Measurements from ENCODE around the gene KIF21A.

Gene KIF21A

DNA sequence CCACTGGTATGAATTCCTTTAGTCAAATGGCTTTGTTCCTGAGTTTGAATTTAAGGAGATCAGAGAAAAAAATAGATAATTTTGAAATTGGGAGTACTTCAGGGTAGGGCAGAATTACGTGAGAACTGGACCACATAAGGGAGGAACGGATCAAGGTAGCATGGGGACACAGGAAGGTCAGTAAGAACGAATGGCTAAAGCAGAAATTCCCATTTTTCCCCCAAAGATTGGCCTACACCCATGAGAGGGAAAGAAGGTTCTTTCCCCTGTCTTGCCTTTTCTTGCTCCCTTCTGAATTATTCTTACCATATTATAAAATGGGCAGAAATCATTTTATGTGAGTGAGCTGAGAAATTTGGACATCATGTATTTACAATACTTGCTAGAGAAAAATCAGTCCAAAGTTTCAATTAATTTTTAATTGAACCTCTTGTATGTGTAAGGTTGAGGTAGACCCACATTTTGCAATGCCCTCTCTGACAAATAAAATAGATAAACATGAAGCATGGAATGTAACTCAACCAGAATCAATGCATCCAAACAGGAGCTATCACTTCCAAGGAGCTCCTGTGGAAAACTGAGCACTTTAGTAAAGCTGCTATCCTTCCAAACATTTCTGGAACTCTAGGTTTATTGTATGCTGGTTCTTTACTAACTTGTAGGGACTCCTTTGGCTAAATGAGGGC lies 93.8 kb downstream of the KIF21A start:
- DNase-seq (ENCODE audit: low read depth, low spot score): no peak
- in situ Hi-C loops (cut with HindIII; ENCODE audit: low sequenced_read_pairs): no loop called here
- TF ChIP-seq, protein P1, sequence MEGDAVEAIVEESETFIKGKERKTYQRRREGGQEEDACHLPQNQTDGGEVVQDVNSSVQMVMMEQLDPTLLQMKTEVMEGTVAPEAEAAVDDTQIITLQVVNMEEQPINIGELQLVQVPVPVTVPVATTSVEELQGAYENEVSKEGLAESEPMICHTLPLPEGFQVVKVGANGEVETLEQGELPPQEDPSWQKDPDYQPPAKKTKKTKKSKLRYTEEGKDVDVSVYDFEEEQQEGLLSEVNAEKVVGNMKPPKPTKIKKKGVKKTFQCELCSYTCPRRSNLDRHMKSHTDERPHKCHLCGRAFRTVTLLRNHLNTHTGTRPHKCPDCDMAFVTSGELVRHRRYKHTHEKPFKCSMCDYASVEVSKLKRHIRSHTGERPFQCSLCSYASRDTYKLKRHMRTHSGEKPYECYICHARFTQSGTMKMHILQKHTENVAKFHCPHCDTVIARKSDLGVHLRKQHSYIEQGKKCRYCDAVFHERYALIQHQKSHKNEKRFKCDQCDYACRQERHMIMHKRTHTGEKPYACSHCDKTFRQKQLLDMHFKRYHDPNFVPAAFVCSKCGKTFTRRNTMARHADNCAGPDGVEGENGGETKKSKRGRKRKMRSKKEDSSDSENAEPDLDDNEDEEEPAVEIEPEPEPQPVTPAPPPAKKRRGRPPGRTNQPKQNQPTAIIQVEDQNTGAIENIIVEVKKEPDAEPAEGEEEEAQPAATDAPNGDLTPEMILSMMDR (IDR thresholded peaks at IDR 0.05; ENCODE audit: low read depth, low read length): no peak
- H3K4me3 ChIP-seq (ENCODE audit: low read depth, low read length): no peak overlapping the region

DNA sequence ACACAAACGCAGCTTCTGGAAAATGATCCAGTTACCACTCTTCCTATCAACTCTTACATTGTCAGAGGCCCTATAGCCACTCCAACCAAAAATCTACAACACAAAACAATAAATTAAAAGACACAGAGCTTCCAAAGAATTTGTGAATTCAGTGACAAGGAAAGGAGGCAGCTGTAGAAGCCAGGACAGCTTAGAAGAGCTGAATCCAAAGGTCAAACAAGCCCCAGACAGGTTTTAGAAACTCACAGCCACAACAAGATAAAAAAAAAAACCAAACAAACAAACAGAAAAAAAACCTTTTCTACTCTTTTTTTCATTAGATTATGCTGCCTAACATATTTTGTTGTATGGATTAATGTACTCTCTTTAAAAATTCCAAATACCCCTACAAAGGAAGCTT lies 94.4 kb downstream of the KIF21A start:
- in situ Hi-C loops (cut with HindIII; ENCODE audit: low sequenced_read_pairs): no loop called here
- TF ChIP-seq, protein P1 (IDR thresholded peaks at IDR 0.05; ENCODE audit: low read depth, low read length): no peak
- no peak for DNase-seq (ENCODE audit: low read depth, low spot score)
- no peak overlapping the region for H3K4me3 ChIP-seq (ENCODE audit: low read depth, low read length)

- H3K4me3 ChIP-seq (ENCODE audit: low read depth, low read length): no peak overlapping the region
- in situ Hi-C loops (cut with HindIII; ENCODE audit: low sequenced_read_pairs): no loop called here
- TF ChIP-seq, protein P1 (IDR thresholded peaks at IDR 0.05; ENCODE audit: low read depth, low read length): no peak
- no peak for DNase-seq (ENCODE audit: low read depth, low spot score)
These were observed 98.0 kb downstream of the KIF21A start for GRCh38 chr12:39344926-39345325.

- TF ChIP-seq, protein P1 (IDR thresholded peaks at IDR 0.05; ENCODE audit: low read depth, low read length): no peak
- DNase-seq (ENCODE audit: low read depth, low spot score): no peak
- H3K4me3 ChIP-seq (ENCODE audit: low read depth, low read length): no peak overlapping the region
- in situ Hi-C loops (cut with HindIII; ENCODE audit: low sequenced_read_pairs): no loop called here
These were observed 99.3 kb downstream of the KIF21A start for GRCh38 chr12:39343665-39344064.

DNA sequence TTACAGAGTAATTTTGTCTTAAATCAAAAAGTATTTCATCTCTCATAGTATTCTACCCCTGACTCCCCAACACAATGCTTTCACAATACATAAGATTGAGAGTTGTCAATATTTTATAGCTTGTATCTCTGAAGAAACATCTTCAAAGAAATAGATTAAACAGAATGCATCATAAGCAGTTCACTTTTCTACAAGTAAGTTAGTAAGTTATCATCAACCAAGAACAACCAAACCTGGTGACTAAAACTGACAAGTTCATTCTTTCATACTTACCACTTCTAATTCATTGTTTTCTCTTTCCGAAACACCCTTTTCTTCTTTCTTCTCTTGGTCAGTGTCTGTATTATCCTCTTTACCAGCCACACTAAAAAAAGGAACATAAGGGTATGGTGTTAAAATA lies 101.2 kb downstream of the KIF21A start:
- no peak for DNase-seq (ENCODE audit: low read depth, low spot score)
- in situ Hi-C loops (cut with HindIII; ENCODE audit: low sequenced_read_pairs): no loop called here

DNA sequence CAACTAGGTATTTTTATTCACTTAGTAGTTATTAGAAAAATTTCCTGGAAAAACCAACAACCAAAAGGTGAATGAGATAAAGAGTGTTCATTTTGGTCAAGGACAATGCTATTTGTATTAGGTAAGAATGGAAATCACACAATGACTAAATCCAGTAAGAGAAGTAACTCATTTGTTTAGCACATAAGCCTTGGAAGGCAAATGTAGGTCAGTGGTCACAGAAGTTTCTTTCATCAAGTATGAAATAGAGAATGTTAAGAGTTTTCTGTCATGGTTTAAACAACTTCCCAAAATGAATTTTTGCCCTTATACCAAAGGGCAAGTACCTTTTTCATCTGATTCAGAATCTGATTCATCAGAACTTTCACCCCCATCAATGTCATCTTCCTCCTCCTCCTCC lies 101.7 kb downstream of the KIF21A start:
- in situ Hi-C loops (cut with HindIII; ENCODE audit: low sequenced_read_pairs): no loop called here
- TF ChIP-seq, protein P1 (IDR thresholded peaks at IDR 0.05; ENCODE audit: low read depth, low read length): no peak

More for the DNA sequence above, 101.2 kb downstream of the KIF21A start:
- H3K4me3 ChIP-seq (ENCODE audit: low read depth, low read length): no peak overlapping the region
- TF ChIP-seq, protein P1 (IDR thresholded peaks at IDR 0.05; ENCODE audit: low read depth, low read length): no peak

More for the DNA sequence above, 101.7 kb downstream of the KIF21A start:
- DNase-seq (ENCODE audit: low read depth, low spot score): no peak
- no peak overlapping the region for H3K4me3 ChIP-seq (ENCODE audit: low read depth, low read length)
